HEK293T (cell line): Measurements from ENCODE around the gene BCAR3.
"Not testable (repeated sequence)": the region's sequence is repeated elsewhere in the genome, so short reads cannot be mapped to it uniquely, and the experiment has no call there.

Source experiments
- CTCF ChIA-PET: fragments of 350-600 bp; formaldehyde crosslinking; extraction: SDS; loops from one replicate; lab custom pipeline; 2021; ENCODE audit warnings: antibody characterized with exemption, inconsistent platforms; lab: Yijun Ruan, JAX
- POLR2A ChIA-PET: fragments of 350-600 bp; formaldehyde crosslinking; extraction: SDS; loops from one replicate; lab custom pipeline; 2020; ENCODE audit warnings: antibody characterized with exemption, inconsistent platforms; lab: Yijun Ruan, JAX
- DNase-seq: peaks from one replicate; pipeline ENCODE4 v3.0.0; 2012; ENCODE audit warnings: mixed read lengths; ENCODE audit errors: extremely low spot score
- ARNT ChIP-seq: fragments of 450-650 bp; IDR thresholded peaks from 2 replicates; pipeline ENCODE4 v1.6.1; 2017; ENCODE audit warnings: mild to moderate bottlenecking
- BHLHE40 ChIP-seq: fragments of 450-650 bp; IDR thresholded peaks from 2 replicates; pipeline ENCODE4 v1.6.1; 2016; ENCODE audit warnings: mild to moderate bottlenecking, moderate library complexity, borderline replicate concordance
- CTBP1 ChIP-seq: fragments of 450-650 bp; IDR thresholded peaks from 2 replicates; pipeline ENCODE4 v1.6.1; 2016; ENCODE audit warnings: borderline replicate concordance
- ELF4 ChIP-seq: fragments of 450-650 bp; IDR thresholded peaks from 2 replicates; pipeline ENCODE4 v1.6.1; 2017; ENCODE audit warnings: antibody characterized with exemption
- FOXA1 ChIP-seq: fragments of 450-650 bp; IDR thresholded peaks from 2 replicates; pipeline ENCODE4 v1.6.1; 2016; ENCODE audit warnings: mild to moderate bottlenecking
- FOXK2 ChIP-seq: fragments of 450-650 bp; IDR thresholded peaks from 2 replicates; pipeline ENCODE4 v1.6.1; 2016; ENCODE audit warnings: mild to moderate bottlenecking
- FOXM1 ChIP-seq: fragments of 450-650 bp; IDR thresholded peaks from 2 replicates; pipeline ENCODE4 v1.6.1; 2017; ENCODE audit warnings: mild to moderate bottlenecking, borderline replicate concordance
- HDGF ChIP-seq: fragments of 450-650 bp; IDR thresholded peaks from 2 replicates; pipeline ENCODE4 v1.6.1; 2017; ENCODE audit warnings: antibody characterized with exemption, borderline replicate concordance
- L3MBTL2 ChIP-seq: fragments of 450-650 bp; conservative IDR thresholded peaks from 2 replicates; pipeline ENCODE4 v1.6.1; 2016; ENCODE audit warnings: mild to moderate bottlenecking
- LEF1 ChIP-seq: fragments of 450-650 bp; IDR thresholded peaks from 2 replicates; pipeline ENCODE4 v1.6.1; 2017; ENCODE audit warnings: mild to moderate bottlenecking, borderline replicate concordance
- NFRKB ChIP-seq: fragments of 450-650 bp; IDR thresholded peaks from 2 replicates; pipeline ENCODE4 v1.6.1; 2016; ENCODE audit warnings: mild to moderate bottlenecking, moderate library complexity
- PKNOX1 ChIP-seq: fragments of 450-650 bp; IDR thresholded peaks from 2 replicates; pipeline ENCODE4 v1.6.1; 2016
- SP1 ChIP-seq: fragments of 450-650 bp; IDR thresholded peaks from 2 replicates; pipeline ENCODE4 v1.6.1; 2017
- SUZ12 ChIP-seq: fragments of 450-650 bp; IDR thresholded peaks from 2 replicates; pipeline ENCODE4 v1.6.1; 2016; ENCODE audit warnings: mild to moderate bottlenecking
- TARDBP ChIP-seq: fragments of 450-650 bp; IDR thresholded peaks from 2 replicates; pipeline ENCODE4 v1.6.1; 2016
- ZNF384 ChIP-seq: fragments of 450-650 bp; IDR thresholded peaks from 2 replicates; pipeline ENCODE4 v1.6.1; 2016

The BCAR3 gene

GRCh38 chr1:93699503-93700168 lies 18.0 kb upstream of the BCAR3 start:
- no peak for DNase-seq
- CTCF ChIA-PET = interaction anchor here (0.9 kb wide), 1 partner anchor 13 kb away, joined by 3 read pairs; no protein-coding TSS in a partner anchor
- POLR2A ChIA-PET = no interaction called here
- no peak for TF ChIP-seq ARNT
- no peak for TF ChIP-seq FOXK2
- no peak for TF ChIP-seq BHLHE40
- TF ChIP-seq FOXA1 = no peak
- no peak for TF ChIP-seq NFRKB
- TF ChIP-seq ELF4 = no peak
- TF ChIP-seq ZNF384 = no peak
- TF ChIP-seq FOXM1 = no peak
- no peak for TF ChIP-seq L3MBTL2
- TF ChIP-seq SP1 = no peak

GRCh38 chr1:93699049-93699384 lies 17.4 kb upstream of the BCAR3 start:
- no peak for DNase-seq
- POLR2A ChIA-PET = no interaction called here
- no peak for TF ChIP-seq SP1
- TF ChIP-seq LEF1 = no peak
- no peak for TF ChIP-seq FOXK2
- TF ChIP-seq FOXM1 = no peak
- no peak for TF ChIP-seq HDGF
- TF ChIP-seq FOXA1 = no peak
- TF ChIP-seq NFRKB = no peak
- no peak for TF ChIP-seq SUZ12
- CTCF ChIA-PET = no interaction called here

- DNase-seq = no peak
- CTCF ChIA-PET = no interaction called here
- no peak for TF ChIP-seq ZNF384
- TF ChIP-seq FOXA1 = no peak
- POLR2A ChIA-PET = no interaction called here
These were observed 16.9 kb upstream of the BCAR3 start for GRCh38 chr1:93698329-93699048.

- POLR2A ChIA-PET, CTCF ChIA-PET, DNase-seq: not testable (repeated sequence)
These were observed 15.9 kb upstream of the BCAR3 start for GRCh38 chr1:93697566-93697965.

GRCh38 chr1:93695411-93696005 lies 13.9 kb upstream of the BCAR3 start:
- DNase-seq = no peak
- POLR2A ChIA-PET = no interaction called here

GRCh38 chr1:93694819-93695218 lies 13.2 kb upstream of the BCAR3 start:
- no peak for TF ChIP-seq SP1
- POLR2A ChIA-PET = no interaction called here
- CTCF ChIA-PET = no interaction called here
- no peak for DNase-seq

More at GRCh38 chr1:93695411-93696005, 13.9 kb upstream of the BCAR3 start:
- TF ChIP-seq FOXK2 (no peak), SP1 (no peak), FOXM1 (no peak), SUZ12 (no peak), ZNF384 (no peak), CTBP1 (no peak), L3MBTL2 (no peak), ARNT (no peak), TARDBP (no peak), PKNOX1 (no peak), LEF1 (no peak), FOXA1 (no peak), NFRKB (no peak), ELF4 (no peak), HDGF (no peak), BHLHE40 (no peak)
- CTCF ChIA-PET = interaction anchor here (0.7 kb wide), 1 partner anchor 12 kb away, joined by 3 read pairs; no protein-coding TSS in a partner anchor

GRCh38 chr1:93694039-93694438 lies 12.4 kb upstream of the BCAR3 start:
- no peak for DNase-seq
- TF ChIP-seq SP1 (no peak), BHLHE40 (no peak), CTBP1 (no peak), LEF1 (no peak), SUZ12 (no peak), ARNT (no peak), FOXK2 (no peak), FOXM1 (no peak), FOXA1 (no peak), HDGF (no peak), L3MBTL2 (no peak), TARDBP (no peak), ELF4 (no peak), NFRKB (no peak), PKNOX1 (no peak), ZNF384 (no peak)
- POLR2A ChIA-PET = no interaction called here
- CTCF ChIA-PET = interaction anchor here (1.0 to 1.4 kb wide), 2 partner anchors 12 to 150 kb away, joined by 4 read pairs; no protein-coding TSS in a partner anchor
